PC-9 (cell line): Measurements from ENCODE around the gene SVEP1. TPM values are rescaled to one million over a fixed set of nuclear protein-coding genes. Genes with fewer than 3 reads are reported as not detected.

Experiments
- BruUV-seq: library from RNA; stranded (reverse); fragments of 400-500 nt; replicated peaks from 2 replicates; lab custom pipeline; 2021; lab: Mats Ljungman, UMichigan
- CTCF ChIA-PET: fragments of 300-600 bp; sonication (Branson Sonifier 250); formaldehyde crosslinking; loops from one replicate; lab custom pipeline; 2022; ENCODE audit warnings: antibody characterized with exemption; lab: Charles Lee
- POLR2A ChIA-PET: fragments of 300-600 bp; sonication (Branson Sonifier 250); formaldehyde crosslinking; loops from one replicate; lab custom pipeline; 2022; ENCODE audit warnings: antibody characterized with exemption; ENCODE audit not compliant: unreplicated experiment; lab: Charles Lee
- DNase-seq, 2 experiments: peaks; one replicate each; pipeline versions ENCODE4 v3.0.0 to v3.0.0-alpha.2; 2015 to 2022; ENCODE audit warnings: mixed read lengths in 1 of 2
- H2AFZ ChIP-seq: fragments of 200-600 bp; sonication (generic); 2 replicates; pipeline ENCODE4 v1.8.1; 2017; ENCODE audit warnings: antibody characterized with exemption
- H3F3A ChIP-seq: fragments of 200-600 bp; sonication (generic); 2 replicates; pipeline ENCODE4 v1.8.1; 2017; ENCODE audit warnings: antibody characterized with exemption, mild to moderate bottlenecking, low read depth; ENCODE audit not compliant: insufficient read depth
- H3K27ac ChIP-seq: fragments of 200-600 bp; sonication (generic); 2 replicates; pipeline ENCODE4 v1.6.1; 2016; ENCODE audit warnings: mixed run types
- H3K27me3 ChIP-seq: fragments of 200-600 bp; sonication (generic); 2 replicates; pipeline ENCODE4 v1.6.1; 2016; ENCODE audit warnings: low read depth, mixed run types; ENCODE audit not compliant: insufficient read depth
- H3K36me3 ChIP-seq: fragments of 200-600 bp; sonication (generic); 2 replicates; pipeline ENCODE4 v1.6.1; 2016; ENCODE audit warnings: low read depth, mixed run types
- H3K4me1 ChIP-seq: fragments of 200-600 bp; sonication (generic); replicated peaks from 2 replicates; pipeline ENCODE4 v1.6.1; 2016; ENCODE audit warnings: mixed run types; ENCODE audit not compliant: insufficient read depth
- H3K4me2 ChIP-seq: fragments of 200-600 bp; sonication (generic); 2 replicates; pipeline ENCODE4 v1.6.1; 2017; ENCODE audit warnings: mixed run types
- H3K4me3 ChIP-seq: fragments of 200-600 bp; sonication (generic); 2 replicates; pipeline ENCODE4 v1.6.1; 2016; ENCODE audit warnings: mixed run types
- H3K79me2 ChIP-seq: fragments of 200-600 bp; sonication (generic); 2 replicates; pipeline ENCODE4 v1.6.1; 2017; ENCODE audit warnings: low read depth, mixed run types
- H3K9me2 ChIP-seq: fragments of 200-600 bp; sonication (generic); 2 replicates; pipeline ENCODE4 v1.8.1; 2017; ENCODE audit warnings: mild to moderate bottlenecking; ENCODE audit not compliant: insufficient read depth
- H3K9me3 ChIP-seq: fragments of 200-600 bp; sonication (generic); 2 replicates; pipeline ENCODE4 v1.8.1; 2016; ENCODE audit warnings: low read depth; ENCODE audit not compliant: insufficient read depth
- H4K20me1 ChIP-seq: fragments of 200-600 bp; sonication (generic); 2 replicates; pipeline ENCODE4 v1.8.1; 2017; ENCODE audit not compliant: insufficient read depth
- EZH2 ChIP-seq: fragments of 200-600 bp; sonication (generic); IDR thresholded peaks from 2 replicates; pipeline ENCODE4 v1.8.0; 2017; ENCODE audit warnings: antibody characterized with exemption, low read depth
- intact Hi-C: fragments of 100-400 bp; cut with micrococcal nuclease; formaldehyde crosslinking; loops from one replicate; pipeline ENCODE4 v1.10.0; 2022; ENCODE audit not compliant: unreplicated experiment
- total RNA-seq: library from RNA; stranded (reverse); gene quantifications from 2 replicates; pipeline ENCODE4 v1.2.3, GENCODE V29; 2021
- TF ChIP-seq, protein P1 (sequence below): fragments of 200-600 bp; sonication (generic); conservative IDR thresholded peaks from 2 replicates; pipeline ENCODE4 v1.6.1; 2017; ENCODE audit warnings: mixed run types, antibody characterized with exemption, mild to moderate bottlenecking, moderate library complexity

SVEP1 gene
- total RNA-seq, 1 experiment from 2014 or later: 3.3 TPM

DNA sequence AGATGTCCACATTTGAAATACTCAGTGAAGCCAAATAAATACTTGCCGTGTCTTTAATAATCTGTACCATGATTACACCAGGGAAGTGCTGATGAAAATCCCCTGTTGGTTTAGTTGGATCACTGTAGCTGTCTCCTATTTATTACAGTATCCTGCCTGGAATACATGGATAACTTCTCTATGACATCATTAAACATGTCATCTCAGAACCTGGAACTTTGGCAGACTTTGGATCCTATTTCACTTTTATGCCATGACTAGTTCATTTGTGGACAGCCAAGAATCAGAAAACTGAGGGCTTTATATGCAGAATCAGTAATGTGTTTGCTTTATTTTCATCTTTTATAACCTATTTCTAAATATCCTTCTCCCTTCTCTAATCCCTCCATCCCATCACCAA lies 241.8 kb downstream of the SVEP1 start, which contains the start of gene TXNDC8:
Gene TXNDC8 (minus strand): TSS at position 137 of the 400 bp plus-strand sequence.
- H3K27me3 ChIP-seq: no peaks in the 10 kb centered on the region
- CTCF ChIA-PET: no interaction called here
- H4K20me1 ChIP-seq: no peaks in the 10 kb centered on the region
- intact Hi-C loops: no loop called here
- DNase-seq: no peak
- H3K79me2 ChIP-seq: no peaks in the 10 kb centered on the region
- H3K9me3 ChIP-seq: no peaks in the 10 kb centered on the region
- BruUV-seq: no TSS peak
- no peaks in the 10 kb centered on the region for H3F3A ChIP-seq
- H3K4me2 ChIP-seq: no peak within 1 kb of the TSS
- H3K4me1 ChIP-seq: no peaks in the 10 kb centered on the region
- no peak for TF ChIP-seq EZH2
- TF ChIP-seq, protein P1, sequence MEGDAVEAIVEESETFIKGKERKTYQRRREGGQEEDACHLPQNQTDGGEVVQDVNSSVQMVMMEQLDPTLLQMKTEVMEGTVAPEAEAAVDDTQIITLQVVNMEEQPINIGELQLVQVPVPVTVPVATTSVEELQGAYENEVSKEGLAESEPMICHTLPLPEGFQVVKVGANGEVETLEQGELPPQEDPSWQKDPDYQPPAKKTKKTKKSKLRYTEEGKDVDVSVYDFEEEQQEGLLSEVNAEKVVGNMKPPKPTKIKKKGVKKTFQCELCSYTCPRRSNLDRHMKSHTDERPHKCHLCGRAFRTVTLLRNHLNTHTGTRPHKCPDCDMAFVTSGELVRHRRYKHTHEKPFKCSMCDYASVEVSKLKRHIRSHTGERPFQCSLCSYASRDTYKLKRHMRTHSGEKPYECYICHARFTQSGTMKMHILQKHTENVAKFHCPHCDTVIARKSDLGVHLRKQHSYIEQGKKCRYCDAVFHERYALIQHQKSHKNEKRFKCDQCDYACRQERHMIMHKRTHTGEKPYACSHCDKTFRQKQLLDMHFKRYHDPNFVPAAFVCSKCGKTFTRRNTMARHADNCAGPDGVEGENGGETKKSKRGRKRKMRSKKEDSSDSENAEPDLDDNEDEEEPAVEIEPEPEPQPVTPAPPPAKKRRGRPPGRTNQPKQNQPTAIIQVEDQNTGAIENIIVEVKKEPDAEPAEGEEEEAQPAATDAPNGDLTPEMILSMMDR: no peak
- no peak within 1 kb of the TSS for H3K27ac ChIP-seq
- no peak within 1 kb of the TSS for H2AFZ ChIP-seq
- H3K36me3 ChIP-seq: no peaks in the 10 kb centered on the region
- no peaks in the 10 kb centered on the region; the same call in 1 of the 2 replicates for H3K9me2 ChIP-seq
- H3K4me3 ChIP-seq: no peak within 1 kb of the TSS
- POLR2A ChIA-PET: no interaction called here

DNA sequence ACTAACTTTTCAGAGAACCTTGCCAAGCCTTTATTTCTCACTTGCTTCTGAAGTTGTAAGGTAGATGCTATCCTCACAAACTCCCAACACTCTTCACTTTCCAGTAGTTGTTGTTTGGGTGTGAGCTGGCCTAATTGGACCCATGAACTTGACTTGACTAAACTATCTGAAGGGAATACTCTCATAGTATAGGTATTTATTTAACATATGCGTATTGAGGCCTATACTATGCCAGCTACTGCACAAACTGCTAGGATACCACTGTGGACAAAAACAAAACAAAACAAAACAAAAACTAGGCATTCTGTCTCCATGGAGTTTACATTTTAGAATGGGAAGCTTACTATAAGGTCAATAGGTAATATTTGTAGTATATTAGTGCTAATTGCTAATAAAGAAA lies 243.2 kb downstream of the SVEP1 start:
- Histone ChIP-seq H3K27me3 (no peaks in the 10 kb centered on the region), H3K4me2 (no peak overlapping the region), H3K27ac (no peak overlapping the region), H3K4me1 (no peaks in the 10 kb centered on the region), H3K79me2 (no peaks in the 10 kb centered on the region), H4K20me1 (no peaks in the 10 kb centered on the region), H2AFZ (no peak overlapping the region), H3F3A (no peaks in the 10 kb centered on the region), H3K36me3 (no peaks in the 10 kb centered on the region), H3K4me3 (no peak overlapping the region), H3K9me3 (no peaks in the 10 kb centered on the region), H3K9me2 (no peaks in the 10 kb centered on the region; the same call in 1 of the 2 replicates)
- intact Hi-C loops: no loop called here
- ChIA-PET CTCF (no interaction called here), POLR2A (no interaction called here)
- DNase-seq: no peak
- BruUV-seq: no TSS peak
- TF ChIP-seq EZH2: no peak
- TF ChIP-seq, protein P1: no peak

DNA sequence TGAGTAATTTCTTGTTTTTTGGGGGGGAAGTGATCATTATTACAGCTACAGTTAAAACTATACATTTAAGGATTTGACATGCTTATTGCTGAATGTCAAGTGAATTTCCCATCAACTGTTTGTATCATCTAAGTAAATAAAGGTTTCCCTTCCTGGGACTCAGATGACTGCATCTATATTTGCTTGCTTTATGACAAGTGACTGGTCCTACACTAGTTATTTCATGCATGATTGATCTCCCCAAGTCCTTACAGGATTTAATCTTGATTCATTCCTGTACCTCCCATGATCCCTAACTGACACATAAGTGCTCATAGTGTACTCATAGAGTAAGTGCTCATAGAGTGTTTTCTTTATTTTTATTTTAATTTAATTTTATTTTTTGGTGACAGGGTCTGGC lies 244.7 kb downstream of the SVEP1 start:
- H3K27ac ChIP-seq: no peak overlapping the region
- no TSS peak for BruUV-seq
- H3K79me2 ChIP-seq: no peaks in the 10 kb centered on the region
- no peaks in the 10 kb centered on the region for H3K27me3 ChIP-seq
- TF ChIP-seq, protein P1: no peak
- TF ChIP-seq EZH2: no peak
- intact Hi-C loops: no loop called here
- no peaks in the 10 kb centered on the region; the same call in 1 of the 2 replicates for H3K9me2 ChIP-seq
- H3F3A ChIP-seq: no peaks in the 10 kb centered on the region
- no peaks in the 10 kb centered on the region for H3K4me1 ChIP-seq
- DNase-seq: no peak
- no peaks in the 10 kb centered on the region for H3K36me3 ChIP-seq
- ChIA-PET CTCF (no interaction called here), POLR2A (no interaction called here)
- no peak overlapping the region for H3K4me3 ChIP-seq
- H3K9me3 ChIP-seq: peaks cover 3% of the 10 kb centered on the region; the same call in 1 of the 2 replicates
- no peak overlapping the region for H3K4me2 ChIP-seq
- no peaks in the 10 kb centered on the region for H4K20me1 ChIP-seq
- no peak overlapping the region for H2AFZ ChIP-seq
